Measurements from ENCODE around the gene CRTAC1. TPM values are rescaled to one million over a fixed set of nuclear protein-coding genes. Genes with fewer than 3 reads are reported as not detected.

Gene CRTAC1
- total RNA-seq, 4 donors from 2014 or later, result 4.0 to 8.7 (median 5.0) TPM

DNA sequence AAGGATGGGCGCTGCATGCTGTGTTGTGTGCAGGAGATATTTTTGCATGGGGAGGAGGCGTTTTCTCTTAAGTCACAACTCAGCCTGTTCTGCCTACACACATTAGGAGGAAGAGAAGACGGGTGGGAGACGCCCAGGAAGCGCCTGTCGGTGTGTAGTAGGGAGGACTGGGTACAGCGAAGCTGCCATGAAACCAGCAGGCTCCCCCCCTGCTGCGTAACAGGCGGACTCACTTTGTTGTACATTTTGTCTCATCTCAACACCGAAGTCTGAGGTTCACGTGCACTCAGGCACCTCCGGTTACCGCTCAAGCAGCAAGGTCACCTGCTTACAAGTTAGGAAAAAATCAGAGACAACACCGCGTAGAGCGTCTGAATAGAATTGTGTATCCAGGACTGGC, 56.3 kb downstream of the CRTAC1 start:
- DNase-seq (ENCODE audit: extremely low spot score), result no peak
- Histone ChIP-seq H3K27ac (replicated peaks in 1 of 4) (no peak overlapping the region), H3K36me3 (no peaks in the 10 kb centered on the region), H3K4me3 (no peak overlapping the region), H3K4me1 (peaks cover 0 to 10% (median 8%) of the 10 kb centered on the region in 4 donors), H3K9me3 (no peaks in the 10 kb centered on the region), H3K27me3 (peaks cover 0 to 90% (median 25%) of the 10 kb centered on the region in 4 donors)
- 66% methylated on average over 16 of the region's 16 CpGs for WGBS
- TF ChIP-seq POLR2A (IDR thresholded peaks at IDR 0.05; ENCODE audit: low read depth) (no peak), CTCF (IDR thresholded peaks at IDR 0.05) (no peak), POLR2AphosphoS5 (IDR thresholded peaks at IDR 0.05) (no peak), EP300 (IDR thresholded peaks at IDR 0.05) (no peak)
- intact Hi-C loops (cut with DNase I), result no loop called here

- DNase-seq (ENCODE audit: extremely low spot score), result no peak
- H3K27me3 ChIP-seq, result peaks cover 0 to 78% (median 9%) of the 10 kb centered on the region in 4 donors
- no peaks in the 10 kb centered on the region for H3K9me3 ChIP-seq
- intact Hi-C loops (cut with DNase I), result no loop called here
- peaks cover 0 to 1% (median under 1%) of the 10 kb centered on the region in 4 donors for H3K4me1 ChIP-seq
- no peak overlapping the region for H3K27ac ChIP-seq (replicated peaks in 1 of 4)
- H3K4me3 ChIP-seq, result no peak overlapping the region
- H3K36me3 ChIP-seq, result no peaks in the 10 kb centered on the region
- 70% methylated on average over 4 of the region's 4 CpGs for WGBS
- TF ChIP-seq CTCF (IDR thresholded peaks at IDR 0.05), result no peak
- TF ChIP-seq POLR2AphosphoS5 (IDR thresholded peaks at IDR 0.05), result no peak
These were observed 60.8 kb downstream of the CRTAC1 start for GRCh38 chr10:97969538-97970079.

DNA sequence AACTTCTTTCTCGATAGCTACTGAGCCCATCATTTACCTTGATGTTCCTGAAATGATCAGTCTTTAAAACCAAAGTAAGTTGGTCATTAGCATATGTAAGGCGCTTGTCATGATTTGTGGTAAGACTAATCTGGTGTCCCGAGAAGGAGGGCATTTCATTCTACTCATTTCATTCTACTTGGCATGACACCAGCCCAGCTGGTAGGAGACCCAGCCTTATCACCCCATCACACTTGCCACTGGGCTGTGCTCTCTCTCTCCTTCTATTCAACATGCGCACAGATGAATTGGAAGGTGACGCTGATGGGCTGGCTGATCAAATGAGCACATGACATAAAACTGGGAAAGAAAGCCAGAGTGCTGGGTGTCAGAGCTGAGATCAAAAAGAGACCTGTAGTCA, 65.7 kb downstream of the CRTAC1 start:
- 71% methylated on average over 5 of the region's 5 CpGs for WGBS
- no peaks in the 10 kb centered on the region for H3K9me3 ChIP-seq
- no peak overlapping the region for H3K4me3 ChIP-seq
- no peak for DNase-seq (ENCODE audit: extremely low spot score)
- TF ChIP-seq POLR2A (IDR thresholded peaks at IDR 0.05; ENCODE audit: low read depth), result no peak
- no peaks in the 10 kb centered on the region for H3K36me3 ChIP-seq
- no peak overlapping the region for H3K27ac ChIP-seq (replicated peaks in 1 of 4)
- intact Hi-C loops (cut with DNase I), result no loop called here
- H3K4me1 ChIP-seq, result no peaks in the 10 kb centered on the region
- H3K27me3 ChIP-seq, result peaks cover 0 to 77% (median 0%) of the 10 kb centered on the region in 4 donors

GRCh38 chr10:97961945-97962344, 68.5 kb downstream of the CRTAC1 start:
- no peaks in the 10 kb centered on the region for H3K9me3 ChIP-seq
- no peak for DNase-seq (ENCODE audit: extremely low spot score)
- 66% methylated on average over 7 of the region's 7 CpGs for WGBS
- H3K4me3 ChIP-seq, result no peak overlapping the region
- H3K4me1 ChIP-seq, result no peaks in the 10 kb centered on the region
- intact Hi-C loops (cut with DNase I), result no loop called here
- no peak for TF ChIP-seq POLR2AphosphoS5 (IDR thresholded peaks at IDR 0.05)
- TF ChIP-seq POLR2A (IDR thresholded peaks at IDR 0.05; ENCODE audit: low read depth), result no peak
- TF ChIP-seq EP300 (IDR thresholded peaks at IDR 0.05), result no peak
- no peak for TF ChIP-seq CTCF (IDR thresholded peaks at IDR 0.05)
- H3K27ac ChIP-seq (replicated peaks in 1 of 4), result no peak overlapping the region
- no peaks in the 10 kb centered on the region for H3K36me3 ChIP-seq
- peaks cover 0 to 73% (median 0%) of the 10 kb centered on the region in 4 donors for H3K27me3 ChIP-seq

GRCh38 chr10:97960269-97961056, 70.0 kb downstream of the CRTAC1 start:
- intact Hi-C loops (cut with DNase I), result no loop called here
- Histone ChIP-seq H3K27ac (replicated peaks in 1 of 4) (no peak overlapping the region), H3K9me3 (no peaks in the 10 kb centered on the region), H3K4me3 (no peak overlapping the region), H3K36me3 (no peaks in the 10 kb centered on the region), H3K27me3 (peaks cover 0 to 58% (median 0%) of the 10 kb centered on the region in 4 donors), H3K4me1 (no peaks in the 10 kb centered on the region)
- 55% methylated on average over 4 of the region's 4 CpGs for WGBS
- TF ChIP-seq POLR2A (IDR thresholded peaks at IDR 0.05; ENCODE audit: low read depth) (no peak), EP300 (IDR thresholded peaks at IDR 0.05) (no peak), CTCF (IDR thresholded peaks at IDR 0.05) (no peak), POLR2AphosphoS5 (IDR thresholded peaks at IDR 0.05) (no peak)
- no peak for DNase-seq (ENCODE audit: extremely low spot score)
